GM21390 (cell line): ENCODE results near the gene RAB27A.
"Not testable (repeated sequence)": the region's sequence is repeated elsewhere in the genome, so short reads cannot be mapped to it uniquely, and the experiment has no call there.

Experiments
- ATAC-seq: cut with Tn5 transposase; IDR thresholded peaks from one replicate; pipeline ENCODE4 v1.9.1; 2021; ENCODE audit not compliant: unreplicated experiment

RAB27A gene

GRCh38 chr15:55289746-55290527, at the start of gene RAB27A:
Gene RAB27A (minus strand): TSS chr15:55289813. CDS start chr15:55234934, 54,879 bp downstream.
- ATAC-seq = peak; percentile 65

- ATAC-seq = no peak
Observed at GRCh38 chr15:55337160-55337559, 47.5 kb upstream of the RAB27A start.

- ATAC-seq = no peak
Observed at GRCh38 chr15:55334997-55335396, 45.4 kb upstream of the RAB27A start.

GRCh38 chr15:55334371-55334770, 44.8 kb upstream of the RAB27A start:
- no peak for ATAC-seq

- ATAC-seq = no peak
Observed at GRCh38 chr15:55327387-55327786, 37.8 kb upstream of the RAB27A start.

GRCh38 chr15:55322467-55322866, 32.9 kb upstream of the RAB27A start:
- ATAC-seq = no peak

- no peak for ATAC-seq
Observed at GRCh38 chr15:55320963-55321362, 31.4 kb upstream of the RAB27A start.

- no peak for ATAC-seq
Observed at GRCh38 chr15:55320238-55320550, 30.6 kb upstream of the RAB27A start.

GRCh38 chr15:55319537-55320237, 30.1 kb upstream of the RAB27A start:
- peak; percentile 40 for ATAC-seq

GRCh38 chr15:55318588-55319494, 29.2 kb upstream of the RAB27A start, which contains the start of the genes PIGB and PIGBOS1:
Gene PIGB (plus strand): TSS chr15:55319222. CDS start chr15:55319251, 29 bp downstream.
Gene PIGBOS1 (minus strand): TSS chr15:55319123. CDS start chr15:55317792, 1,331 bp downstream.
- peak; percentile 90 for ATAC-seq

- ATAC-seq = not testable (repeated sequence)
Observed at GRCh38 chr15:55302801-55303200, 13.2 kb upstream of the RAB27A start.

- no peak for ATAC-seq
Observed at GRCh38 chr15:55297315-55297714, 7.7 kb upstream of the RAB27A start.

GRCh38 chr15:55290528-55291057, 980 bp upstream of the RAB27A start:
- ATAC-seq = peak; percentile 69

GRCh38 chr15:55289011-55289745, 435 bp downstream of the RAB27A start:
- ATAC-seq = peak; percentile 40

- no peak for ATAC-seq
Observed at GRCh38 chr15:55288006-55288717, 1.5 kb downstream of the RAB27A start.

GRCh38 chr15:55286442-55287189, 3.0 kb downstream of the RAB27A start:
- ATAC-seq = not testable (repeated sequence)

GRCh38 chr15:55284426-55284825, 5.2 kb downstream of the RAB27A start:
- ATAC-seq = no peak

- ATAC-seq = no peak
Observed at GRCh38 chr15:55283379-55284147, 6.0 kb downstream of the RAB27A start.
